SH-SY5Y (cell line): ENCODE data around the gene FIGN.

Source experiments
- GATA2 ChIP-seq: IDR thresholded peaks from 2 replicates; pipeline ENCODE4 v1.6.1; 2011; ENCODE audit warnings: mild to moderate bottlenecking, low read depth, low read length
- GATA3 ChIP-seq: IDR thresholded peaks from 2 replicates; pipeline ENCODE4 v1.6.1; 2011; ENCODE audit warnings: low read depth, mild to moderate bottlenecking, low read length, moderate library complexity

DNA sequence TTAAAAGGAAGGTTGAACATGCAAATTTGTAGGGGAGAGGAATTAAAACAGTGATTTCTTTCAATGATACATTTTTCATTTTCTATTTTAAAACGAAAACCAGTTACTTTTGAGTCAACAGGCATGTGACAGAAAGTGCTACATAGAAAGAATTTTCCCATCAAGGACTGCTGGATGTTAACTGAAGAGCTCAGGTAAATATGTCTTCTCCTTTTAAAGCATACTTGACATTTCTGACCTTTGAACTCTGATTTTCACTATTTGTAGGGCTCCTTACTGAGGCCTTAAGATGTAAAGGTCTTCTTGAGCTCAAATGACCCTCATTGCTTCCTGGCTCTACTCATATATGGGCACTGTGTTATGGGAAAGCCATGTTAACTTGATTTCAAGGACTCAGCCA lies 32.4 kb downstream of the FIGN start:
- no peak for TF ChIP-seq GATA2
- no peak for TF ChIP-seq GATA3
